Keratinocyte (primary cell): Measurements from ENCODE around the gene GNA15.

ENCODE experiments used
- EZH2 ChIP-seq: IDR thresholded peaks from one replicate; pipeline ENCODE4 v1.6.1; 2012; ENCODE audit warnings: inconsistent platforms, mild to moderate bottlenecking, low read length, moderate library complexity
- TF ChIP-seq, protein P1 (sequence below), 3 experiments: IDR thresholded peaks in 1 of 3; conservative IDR thresholded peaks in 1 of 3; optimal IDR thresholded peaks in 1 of 3; 2 replicates in 2 of 3; 3 replicates in 1 of 3; pipeline versions ENCODE3 to v1.5.1; 2011; ENCODE audit warnings: low read length in 3 of 3, mild to moderate bottlenecking in 3 of 3, moderate library complexity in 2 of 3, control low read depth in 1 of 3, inconsistent platforms in 1 of 3; ENCODE audit not compliant: insufficient read depth in 2 of 3; ENCODE audit errors: extremely low read depth in 1 of 3

DNA sequence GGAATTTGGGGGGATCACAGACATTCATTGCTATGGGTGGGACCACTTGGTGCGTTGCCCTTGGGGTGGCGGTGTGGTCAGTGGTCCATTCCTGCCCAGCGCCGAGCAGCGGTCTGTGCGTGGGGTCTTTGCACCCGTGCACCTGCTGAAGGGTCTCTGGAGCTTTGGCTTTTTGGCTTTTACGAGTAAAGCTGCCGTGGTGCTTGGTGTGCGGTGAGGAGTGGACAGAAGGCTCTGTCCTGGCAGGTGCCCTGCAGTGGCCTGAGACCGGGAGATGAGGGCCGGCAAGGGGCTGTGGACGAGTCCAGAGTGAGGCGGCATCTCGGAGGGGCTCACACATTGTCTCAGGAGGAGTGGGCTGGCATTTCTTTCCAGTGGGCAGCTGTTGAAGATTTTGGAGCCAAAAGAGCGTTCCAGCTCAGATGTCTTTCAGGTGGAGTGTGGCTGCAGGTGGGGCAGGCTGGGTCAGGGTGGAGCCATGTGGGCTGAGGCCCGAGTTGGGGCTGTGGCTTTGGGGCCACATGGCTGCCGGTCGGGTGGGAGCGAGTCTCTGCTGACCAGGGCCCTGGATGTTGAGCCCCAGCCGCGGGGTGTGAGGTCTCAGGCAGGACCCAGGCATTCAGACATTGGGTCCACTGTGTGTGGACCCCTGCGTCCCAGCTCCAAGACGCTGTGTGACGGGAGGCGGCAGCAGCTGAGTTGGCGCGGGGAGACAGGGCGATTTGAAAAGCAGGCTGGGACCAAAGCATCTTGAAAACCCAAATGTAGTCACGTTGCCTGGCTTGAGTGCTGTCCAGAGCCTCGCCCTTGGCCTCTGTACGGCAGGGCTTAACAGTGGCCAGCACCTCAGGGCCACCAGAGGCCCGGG is 30.0 kb upstream of the GNA15 start:
- TF ChIP-seq, protein P1, sequence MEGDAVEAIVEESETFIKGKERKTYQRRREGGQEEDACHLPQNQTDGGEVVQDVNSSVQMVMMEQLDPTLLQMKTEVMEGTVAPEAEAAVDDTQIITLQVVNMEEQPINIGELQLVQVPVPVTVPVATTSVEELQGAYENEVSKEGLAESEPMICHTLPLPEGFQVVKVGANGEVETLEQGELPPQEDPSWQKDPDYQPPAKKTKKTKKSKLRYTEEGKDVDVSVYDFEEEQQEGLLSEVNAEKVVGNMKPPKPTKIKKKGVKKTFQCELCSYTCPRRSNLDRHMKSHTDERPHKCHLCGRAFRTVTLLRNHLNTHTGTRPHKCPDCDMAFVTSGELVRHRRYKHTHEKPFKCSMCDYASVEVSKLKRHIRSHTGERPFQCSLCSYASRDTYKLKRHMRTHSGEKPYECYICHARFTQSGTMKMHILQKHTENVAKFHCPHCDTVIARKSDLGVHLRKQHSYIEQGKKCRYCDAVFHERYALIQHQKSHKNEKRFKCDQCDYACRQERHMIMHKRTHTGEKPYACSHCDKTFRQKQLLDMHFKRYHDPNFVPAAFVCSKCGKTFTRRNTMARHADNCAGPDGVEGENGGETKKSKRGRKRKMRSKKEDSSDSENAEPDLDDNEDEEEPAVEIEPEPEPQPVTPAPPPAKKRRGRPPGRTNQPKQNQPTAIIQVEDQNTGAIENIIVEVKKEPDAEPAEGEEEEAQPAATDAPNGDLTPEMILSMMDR (optimal IDR thresholded peaks at IDR 0.05 in 1 of 3, IDR thresholded peaks at IDR 0.05 in 1 of 3, conservative IDR thresholded peaks at IDR 0.05 in 1 of 3; ENCODE audit: extremely low read depth in 1 of 3, insufficient read depth in 2 of 3, low read length in 3 of 3): no peak
- TF ChIP-seq EZH2: no peak
